ENCODE data around the gene CD7.

DNA sequence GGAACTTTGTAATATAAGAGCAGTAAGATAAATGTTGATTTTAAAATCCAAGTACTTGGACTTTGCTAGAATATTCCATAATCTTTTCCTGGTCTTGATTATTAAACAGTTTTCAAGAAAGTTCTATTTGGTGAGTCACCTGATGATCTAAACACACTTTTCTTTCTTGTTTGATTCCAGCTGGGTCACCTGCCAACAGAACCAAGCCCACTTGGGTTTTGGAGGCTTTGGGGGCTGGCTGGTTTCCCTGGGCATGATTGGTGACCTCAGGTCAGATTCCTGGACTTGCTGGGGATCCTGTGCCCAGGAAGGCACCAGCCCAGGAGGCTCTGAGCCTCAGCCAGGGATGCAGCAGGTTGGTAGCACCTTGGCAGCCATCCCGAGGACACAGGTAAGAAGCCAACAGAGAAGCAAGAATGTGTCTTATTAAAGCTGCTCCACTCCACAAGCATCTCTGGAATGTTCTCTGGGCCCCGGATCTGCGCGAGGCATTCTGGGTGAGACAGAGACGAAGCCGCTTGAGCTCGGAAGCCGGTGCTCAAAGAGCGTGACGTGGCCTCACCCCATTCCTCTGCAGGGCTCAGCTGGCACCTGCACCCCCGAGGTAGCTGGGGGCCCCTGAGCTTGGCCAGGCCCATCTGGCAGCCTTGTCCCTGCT is 38.5 kb upstream of the CD7 start:
- TF ChIP-seq, protein P1, sequence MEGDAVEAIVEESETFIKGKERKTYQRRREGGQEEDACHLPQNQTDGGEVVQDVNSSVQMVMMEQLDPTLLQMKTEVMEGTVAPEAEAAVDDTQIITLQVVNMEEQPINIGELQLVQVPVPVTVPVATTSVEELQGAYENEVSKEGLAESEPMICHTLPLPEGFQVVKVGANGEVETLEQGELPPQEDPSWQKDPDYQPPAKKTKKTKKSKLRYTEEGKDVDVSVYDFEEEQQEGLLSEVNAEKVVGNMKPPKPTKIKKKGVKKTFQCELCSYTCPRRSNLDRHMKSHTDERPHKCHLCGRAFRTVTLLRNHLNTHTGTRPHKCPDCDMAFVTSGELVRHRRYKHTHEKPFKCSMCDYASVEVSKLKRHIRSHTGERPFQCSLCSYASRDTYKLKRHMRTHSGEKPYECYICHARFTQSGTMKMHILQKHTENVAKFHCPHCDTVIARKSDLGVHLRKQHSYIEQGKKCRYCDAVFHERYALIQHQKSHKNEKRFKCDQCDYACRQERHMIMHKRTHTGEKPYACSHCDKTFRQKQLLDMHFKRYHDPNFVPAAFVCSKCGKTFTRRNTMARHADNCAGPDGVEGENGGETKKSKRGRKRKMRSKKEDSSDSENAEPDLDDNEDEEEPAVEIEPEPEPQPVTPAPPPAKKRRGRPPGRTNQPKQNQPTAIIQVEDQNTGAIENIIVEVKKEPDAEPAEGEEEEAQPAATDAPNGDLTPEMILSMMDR (IDR thresholded peaks at IDR 0.05), result no peak
- TF ChIP-seq POLR2A (IDR thresholded peaks at IDR 0.05), result no peak
- no peak for TF ChIP-seq POLR2AphosphoS5 (IDR thresholded peaks at IDR 0.05; ENCODE audit: insufficient read depth in 1 of 2, low read depth in 1 of 2)

All from vagina (tissue), 2 donors.